IPS DF 4.7 (cell line): ENCODE measurements around the gene NEK6.

Experiments
- DNase-seq: peaks from one replicate; pipeline ENCODE4 v3.0.0-alpha.2; 2013; ENCODE audit warnings: low spot score; ENCODE audit errors: extremely low read depth

The NEK6 gene

DNA sequence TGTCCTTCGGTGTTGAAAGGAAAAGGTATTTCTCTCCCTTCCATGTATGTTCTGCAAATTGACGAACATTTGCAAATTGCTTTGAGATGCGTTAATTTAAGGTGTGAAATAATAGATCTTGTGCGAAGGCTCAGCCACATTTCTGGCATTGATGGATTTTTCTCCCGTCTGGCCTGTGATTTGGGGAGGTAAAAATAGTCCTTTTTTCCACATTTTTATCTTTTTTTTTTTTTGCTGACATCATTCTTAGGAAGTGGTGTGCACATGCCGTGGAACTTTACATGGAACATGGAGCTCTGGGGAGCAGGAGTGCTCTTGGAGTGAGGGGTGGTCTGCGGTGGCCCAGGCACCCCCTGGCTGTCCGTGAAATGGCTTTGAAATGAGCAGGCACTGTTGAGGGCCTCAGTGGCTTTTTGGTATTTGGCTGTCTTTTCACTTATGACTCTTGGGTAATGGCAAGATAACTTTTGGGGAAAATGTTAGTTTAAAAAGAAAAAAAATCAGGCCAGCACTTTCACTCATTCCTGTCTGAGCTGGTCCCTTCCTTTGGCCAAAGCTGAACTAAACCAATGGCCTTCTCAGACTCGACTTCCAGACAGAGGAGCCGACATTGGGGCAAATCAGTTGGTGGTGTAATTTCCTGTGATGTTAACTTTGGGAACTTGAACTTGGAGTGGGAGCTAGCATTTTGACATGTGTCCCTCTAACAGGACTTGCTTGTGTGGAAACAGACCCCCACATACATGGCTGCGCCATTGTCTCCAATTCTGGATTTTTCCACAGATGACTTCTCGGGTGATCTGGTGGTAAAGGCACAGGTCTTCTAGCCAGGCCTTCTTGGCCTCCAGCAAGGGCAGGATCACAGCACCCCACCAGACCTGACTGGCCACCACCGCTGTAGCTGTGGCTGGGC is 4.2 kb downstream of the NEK6 start:
- DNase-seq = no peak

DNA sequence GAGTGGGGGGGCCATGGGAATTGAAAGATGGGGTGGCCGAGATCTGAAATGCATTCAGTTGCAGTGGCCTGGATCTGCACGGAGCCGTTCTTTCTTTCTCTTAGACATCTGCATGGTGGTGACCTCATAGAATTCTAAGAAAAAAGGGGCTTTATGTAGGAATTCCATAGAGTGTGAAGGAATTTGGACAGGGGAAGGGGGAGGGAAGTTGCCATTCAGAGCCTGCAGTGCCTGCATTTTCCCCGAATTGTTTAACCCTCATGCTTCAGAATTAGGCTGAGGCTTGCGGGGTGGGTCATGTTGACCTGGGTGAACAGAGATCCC is 4.9 kb downstream of the NEK6 start:
- no peak for DNase-seq

DNA sequence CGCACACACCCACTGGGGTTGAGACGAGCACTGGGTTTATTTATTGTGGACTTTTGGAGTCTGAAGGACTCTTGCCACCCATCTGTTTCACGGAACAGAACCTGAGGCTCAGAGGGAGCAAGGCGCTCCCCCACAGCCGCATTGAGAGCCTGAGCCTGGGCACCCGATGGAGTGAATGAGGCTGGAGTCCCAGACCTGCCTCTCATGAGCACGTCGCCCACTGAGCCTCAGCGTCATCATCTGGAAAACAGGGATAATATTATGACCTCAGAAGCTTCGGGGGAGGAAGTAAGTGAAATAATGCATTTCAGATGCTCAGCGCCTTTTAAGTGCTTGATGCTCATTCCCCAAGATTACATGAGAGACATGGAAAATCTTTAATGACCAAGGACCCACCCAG is 5.5 kb downstream of the NEK6 start:
- no peak for DNase-seq

DNA sequence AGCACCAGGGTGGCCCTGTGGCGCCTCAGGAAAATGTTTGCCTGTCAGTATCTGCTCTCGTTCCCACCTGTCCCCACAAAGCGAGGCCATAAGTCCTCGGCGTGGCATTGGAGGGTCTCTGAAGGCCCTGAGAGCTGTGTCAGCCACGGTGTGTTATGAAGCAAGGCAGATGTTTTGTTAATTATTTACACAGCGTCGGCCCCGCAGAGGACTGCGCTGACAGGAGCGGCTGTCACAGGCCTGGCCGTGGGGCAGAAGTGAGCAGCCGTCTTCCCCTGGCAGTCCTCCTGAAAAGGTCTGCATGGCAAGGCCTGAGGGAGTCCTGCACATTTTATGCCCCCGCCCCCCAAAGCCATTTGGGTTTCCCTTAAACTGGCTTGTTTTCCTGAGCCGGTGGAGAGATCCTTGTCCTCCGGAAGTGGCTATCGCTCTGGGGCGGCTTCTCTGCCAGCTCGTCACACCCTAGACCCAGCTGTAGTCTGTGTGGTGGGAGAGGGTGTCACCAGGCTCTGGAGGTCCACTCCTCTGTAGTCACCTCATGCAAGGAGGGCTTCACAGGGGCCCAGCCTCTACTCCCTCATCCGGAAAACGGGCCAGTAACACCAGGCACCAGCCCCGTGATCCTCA is 6.2 kb downstream of the NEK6 start:
- DNase-seq = no peak

DNA sequence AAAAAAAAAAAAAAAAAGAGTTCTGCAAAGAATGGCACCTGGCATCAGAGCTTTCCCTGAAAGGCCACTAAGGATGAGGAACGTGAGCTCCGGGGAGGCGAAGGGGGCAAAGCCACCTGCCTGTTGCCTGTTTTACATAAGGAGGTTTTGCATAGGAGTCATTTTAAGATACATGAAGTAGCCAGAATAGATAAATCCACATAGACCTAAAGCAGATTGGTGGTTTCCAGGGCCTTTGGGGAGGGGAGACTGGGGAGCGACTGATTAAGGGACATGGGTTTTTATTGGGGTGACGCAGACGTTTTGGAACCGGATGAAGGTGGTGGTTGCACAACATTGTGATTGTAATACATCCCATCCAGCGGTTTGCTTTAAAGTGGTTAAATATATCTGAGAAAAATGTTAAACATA is 7.1 kb downstream of the NEK6 start:
- DNase-seq = no peak

DNA sequence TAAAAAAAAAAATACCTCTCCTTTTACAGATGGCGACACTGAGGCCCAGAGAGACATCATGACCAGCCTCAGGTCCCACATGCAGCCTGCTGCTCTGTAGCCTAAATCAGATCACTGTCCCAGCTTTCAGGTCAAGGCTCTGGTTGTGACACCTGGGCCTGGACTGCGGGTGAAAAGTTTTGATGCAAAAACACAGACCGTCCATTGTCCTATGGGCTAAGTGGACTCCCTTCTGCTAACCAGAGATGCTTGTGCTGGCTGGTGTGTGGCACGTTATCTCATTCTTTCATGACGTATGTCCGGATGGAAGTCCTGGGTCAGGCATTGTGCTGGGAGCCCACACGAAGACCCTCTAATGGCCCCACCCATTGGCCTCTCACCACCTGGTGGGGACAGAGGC is 7.8 kb downstream of the NEK6 start:
- DNase-seq = no peak

DNA sequence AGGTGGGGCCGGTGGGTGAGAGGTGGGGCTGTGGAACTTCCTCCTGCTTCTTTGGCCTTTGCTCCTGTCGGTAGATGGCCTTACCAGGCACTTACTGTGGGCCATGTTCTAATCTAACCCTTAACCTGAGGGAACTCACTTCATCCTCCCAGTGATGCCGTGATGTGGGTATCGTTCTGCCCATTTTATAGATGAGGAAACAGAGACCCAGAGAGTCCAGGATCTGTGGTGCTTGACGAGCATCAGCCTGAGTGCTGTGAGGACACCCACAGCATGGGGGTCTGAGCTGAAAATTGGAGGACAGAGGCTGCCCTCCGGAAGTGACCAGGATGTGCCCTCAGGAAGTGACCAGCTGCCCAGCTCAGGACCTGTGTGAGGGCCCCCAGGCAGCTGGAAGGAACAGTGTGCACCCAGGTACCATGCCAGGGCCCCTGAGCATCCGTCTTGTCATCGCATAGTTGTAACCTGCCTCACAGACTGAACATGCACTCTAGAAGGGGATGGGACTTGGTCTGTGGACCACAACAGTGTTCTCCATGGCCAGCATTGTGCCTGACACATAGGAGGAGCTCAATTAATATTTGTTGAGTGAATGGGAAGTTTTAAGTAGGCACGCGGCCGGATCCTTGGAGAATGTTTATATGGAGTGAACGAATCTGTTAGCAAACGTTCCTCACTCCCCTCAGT is 8.5 kb downstream of the NEK6 start:
- no peak for DNase-seq

DNA sequence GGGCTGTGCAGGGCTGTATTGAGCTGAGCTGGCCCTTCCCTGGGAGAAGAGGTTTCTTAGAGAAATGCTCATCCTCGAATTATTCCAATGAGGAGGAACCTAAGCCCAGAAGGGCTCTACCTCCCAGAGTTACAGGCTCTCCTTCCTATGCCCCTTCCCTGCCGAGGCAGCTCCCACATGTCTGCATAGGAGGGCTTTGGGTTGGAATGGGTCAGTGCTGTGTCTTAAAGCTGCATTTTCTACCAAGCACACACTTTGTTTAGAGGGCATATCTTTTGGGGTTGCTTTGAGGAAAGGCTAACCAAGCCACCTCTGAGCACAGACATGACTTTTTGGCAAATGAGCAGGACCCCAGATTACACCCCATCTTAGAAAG is 9.1 kb downstream of the NEK6 start:
- DNase-seq = no peak

DNA sequence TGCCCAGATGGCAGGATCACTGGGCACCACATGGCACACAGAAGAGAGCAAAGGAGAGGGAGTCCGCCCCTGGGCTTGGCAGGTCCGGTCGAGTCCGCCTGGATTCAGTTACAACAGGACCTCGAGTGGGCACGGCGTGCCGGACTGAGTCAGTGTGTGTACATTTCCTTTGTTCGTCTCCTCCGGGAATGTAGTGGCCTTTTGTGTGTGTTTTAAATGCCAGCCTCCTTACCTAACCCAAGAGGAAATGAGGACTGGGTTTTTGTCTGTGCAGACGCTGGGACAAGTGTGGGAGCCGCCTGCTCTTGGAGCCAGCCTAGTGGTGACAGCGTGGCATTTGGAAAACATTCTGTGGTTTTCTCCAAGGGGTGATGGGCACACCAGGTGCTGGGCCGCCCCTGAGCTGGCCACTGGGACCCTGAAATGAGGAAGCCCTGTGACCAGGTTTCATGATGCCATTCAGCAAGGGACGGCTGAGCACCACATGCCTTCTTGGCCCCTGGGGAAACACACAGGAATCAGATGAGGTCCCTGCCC is 9.6 kb downstream of the NEK6 start:
- DNase-seq = no peak

DNA sequence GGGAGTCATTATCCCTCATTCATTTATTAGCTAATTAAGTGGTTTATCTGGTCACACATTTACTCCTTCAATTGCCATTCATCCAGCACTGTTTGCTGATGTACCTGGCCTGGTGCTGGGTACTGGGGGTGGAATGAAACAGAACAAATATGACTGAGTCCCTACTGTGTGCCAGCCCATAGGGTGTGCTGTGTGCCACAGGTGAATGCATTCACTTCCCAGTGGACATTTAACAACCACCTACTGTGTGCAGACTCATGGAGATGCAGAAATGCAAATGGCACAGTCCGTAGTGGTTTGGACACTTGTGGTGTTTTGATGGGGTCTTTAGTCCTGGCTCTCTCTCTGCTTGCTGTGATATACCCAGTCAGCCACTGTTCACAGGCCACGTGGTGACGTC is 10.5 kb downstream of the NEK6 start:
- no peak for DNase-seq

DNA sequence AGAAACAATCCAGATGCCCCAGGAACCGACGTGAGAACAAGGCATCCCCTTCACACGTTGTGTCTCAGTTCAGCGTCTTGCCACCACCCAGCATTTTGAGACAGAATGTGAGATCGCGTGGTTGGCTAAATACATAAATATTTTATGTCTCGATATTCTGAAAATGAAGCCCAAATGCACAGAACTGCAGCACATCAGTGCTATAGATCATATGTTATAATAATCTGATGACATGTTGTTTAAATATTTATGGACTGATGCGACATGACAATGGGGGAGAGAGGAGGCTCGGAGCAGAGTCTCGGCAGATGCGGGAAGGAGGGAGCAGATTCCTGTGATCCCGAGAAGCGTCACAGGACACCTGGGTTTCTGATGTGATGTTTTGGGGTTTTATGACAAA is 10.9 kb downstream of the NEK6 start:
- DNase-seq = no peak

DNA sequence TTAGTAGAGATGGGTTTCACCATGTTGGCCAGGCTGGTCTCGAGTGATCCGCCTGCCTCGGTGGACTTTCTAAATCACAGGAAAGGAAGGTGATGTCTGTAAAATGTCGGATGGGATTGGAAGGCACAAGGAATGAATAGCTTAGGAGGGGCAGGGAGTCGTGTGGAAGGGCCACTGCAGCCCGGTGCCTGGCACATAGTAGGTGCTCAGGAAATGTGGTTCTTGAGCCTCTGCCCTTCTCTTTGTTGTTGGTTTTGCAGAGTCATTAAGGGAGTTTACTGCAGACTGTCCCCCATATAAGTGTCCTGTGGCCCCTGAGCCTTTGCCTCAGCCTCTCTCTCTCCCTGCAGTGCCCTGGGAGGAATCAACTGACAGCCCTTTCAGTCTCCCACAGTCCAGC is 11.8 kb downstream of the NEK6 start:
- DNase-seq = no peak

DNA sequence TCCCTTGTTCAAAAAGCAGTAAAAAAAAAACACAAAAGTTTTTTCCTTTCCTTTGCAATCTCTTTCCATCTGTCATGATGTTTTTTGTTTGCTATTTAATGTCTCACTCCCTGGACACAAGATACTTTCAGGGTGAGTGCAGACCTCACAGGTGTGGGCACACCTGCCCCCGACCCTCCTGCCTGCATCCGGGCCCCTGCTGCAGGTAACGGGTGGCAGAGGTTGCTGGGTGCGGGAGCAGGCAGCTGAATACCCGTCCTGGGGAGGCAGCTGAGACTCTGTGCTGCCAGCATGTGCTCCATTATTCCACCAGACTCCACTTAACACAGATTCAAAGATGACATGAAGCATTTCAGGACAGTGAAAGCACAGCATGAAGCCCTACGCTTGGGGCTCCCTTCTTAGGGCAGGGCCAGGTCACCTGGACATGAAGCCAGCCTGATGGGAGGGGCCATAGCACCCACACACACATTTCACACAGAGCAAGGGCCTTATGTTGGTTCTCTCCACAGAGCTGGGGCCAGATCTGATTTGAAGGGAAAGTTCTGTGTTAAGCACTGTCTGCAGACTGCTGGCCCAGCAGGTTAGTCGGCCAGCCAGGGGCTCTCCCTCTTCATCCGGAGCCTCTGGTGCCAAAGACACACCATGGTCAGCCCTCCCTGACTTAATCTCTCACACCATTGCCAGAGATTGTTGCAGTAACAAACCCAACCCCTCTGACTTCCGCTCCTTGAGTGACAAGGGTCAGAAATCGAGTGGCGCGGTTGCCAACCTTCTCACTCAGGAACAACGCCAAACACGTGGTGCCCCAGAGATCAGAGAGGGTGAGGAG is 13.0 kb downstream of the NEK6 start:
- no peak for DNase-seq

DNA sequence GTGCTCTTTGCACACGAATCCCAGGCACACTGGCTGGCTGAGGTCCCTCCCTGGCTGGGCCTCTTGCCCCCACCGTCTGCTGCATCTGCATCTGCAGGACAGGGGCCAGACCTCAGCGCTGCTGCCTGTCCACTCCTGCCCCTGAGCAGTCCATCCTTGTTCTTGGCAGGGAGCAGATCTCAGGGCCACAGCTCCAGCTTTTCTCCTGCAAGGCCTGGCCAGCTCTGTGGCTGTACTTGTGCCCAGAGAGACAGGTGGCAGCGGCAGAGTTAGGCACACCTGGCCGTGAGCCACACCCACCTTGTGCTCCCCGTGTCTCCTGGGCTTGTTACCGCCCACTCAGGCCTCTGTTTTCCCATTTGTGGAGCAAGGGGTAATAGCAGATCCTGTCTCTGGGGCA is 13.9 kb downstream of the NEK6 start:
- DNase-seq = no peak

DNA sequence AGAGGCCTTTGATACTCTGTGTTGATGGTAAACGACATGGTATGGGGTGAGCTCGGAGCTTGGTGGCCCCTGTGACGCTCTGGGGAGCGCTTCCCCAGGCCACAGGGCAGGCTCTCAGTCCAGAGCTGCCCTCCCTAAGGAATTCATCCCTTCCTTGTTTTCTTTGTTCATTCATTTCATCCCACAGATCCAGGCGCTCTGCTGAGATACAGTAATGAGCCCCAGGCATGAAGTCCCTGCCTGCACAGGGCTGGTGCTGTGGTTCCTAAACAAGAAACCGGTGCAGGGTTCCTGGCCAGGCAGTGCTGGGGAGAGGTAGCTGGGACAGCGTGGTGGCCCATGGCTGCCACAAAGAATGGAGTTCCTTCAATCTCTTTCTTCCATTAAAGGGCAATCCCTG is 14.4 kb downstream of the NEK6 start:
- DNase-seq = no peak

DNA sequence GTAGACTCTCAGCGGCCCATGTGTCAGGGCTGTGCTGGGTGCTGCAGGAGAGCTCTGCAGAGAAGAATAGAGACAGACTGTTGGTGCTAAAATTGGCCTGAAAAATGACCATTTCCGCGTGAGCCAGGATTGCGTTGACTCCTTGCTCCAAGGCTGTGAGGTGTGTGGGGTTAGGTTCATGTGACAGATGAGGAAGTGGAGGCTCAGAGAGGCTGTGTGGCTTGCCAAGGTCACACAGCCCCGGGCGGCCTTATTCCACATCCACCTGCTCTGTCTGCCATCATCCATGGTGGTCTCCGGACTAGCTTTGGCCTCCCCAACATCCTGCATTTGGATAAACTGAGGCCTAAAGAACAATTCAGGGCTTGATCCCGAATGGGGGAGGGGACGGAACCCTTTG is 15.2 kb downstream of the NEK6 start:
- no peak for DNase-seq

DNA sequence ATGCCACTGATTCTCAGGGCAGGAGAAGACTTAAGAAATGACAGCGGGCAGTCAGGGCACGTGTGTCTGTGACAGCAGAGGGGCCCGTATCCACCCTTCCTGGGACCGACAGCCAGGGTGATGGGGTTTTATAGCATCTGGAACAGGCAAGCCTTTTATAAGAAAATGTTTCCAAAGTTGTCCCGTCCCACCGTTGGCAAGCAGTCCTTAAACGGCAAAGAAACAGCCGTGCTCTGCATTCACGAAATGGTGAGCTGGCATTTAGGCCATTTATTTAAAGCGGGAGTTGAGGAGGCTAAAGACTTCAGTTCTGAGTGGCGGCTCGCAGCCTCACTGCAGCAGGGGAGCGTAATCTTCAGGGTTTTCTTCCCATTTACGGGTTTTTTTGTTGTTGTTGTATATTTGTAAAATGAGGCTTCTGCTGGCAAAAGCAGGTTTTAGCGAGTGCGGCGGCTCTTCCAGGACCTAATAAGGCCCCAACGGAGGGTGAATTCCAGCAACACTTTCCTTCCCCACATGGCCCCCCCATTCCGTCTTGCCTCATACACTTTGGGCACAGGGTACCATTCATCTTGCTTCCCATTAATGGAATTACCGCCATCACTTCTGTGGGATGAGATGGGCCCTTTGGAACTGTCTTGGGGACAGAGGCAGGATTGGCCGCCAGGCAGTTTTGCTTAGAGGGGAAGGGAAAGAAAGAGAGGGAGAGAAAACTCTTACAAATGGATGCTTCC is 15.8 kb downstream of the NEK6 start:
- DNase-seq = no peak

DNA sequence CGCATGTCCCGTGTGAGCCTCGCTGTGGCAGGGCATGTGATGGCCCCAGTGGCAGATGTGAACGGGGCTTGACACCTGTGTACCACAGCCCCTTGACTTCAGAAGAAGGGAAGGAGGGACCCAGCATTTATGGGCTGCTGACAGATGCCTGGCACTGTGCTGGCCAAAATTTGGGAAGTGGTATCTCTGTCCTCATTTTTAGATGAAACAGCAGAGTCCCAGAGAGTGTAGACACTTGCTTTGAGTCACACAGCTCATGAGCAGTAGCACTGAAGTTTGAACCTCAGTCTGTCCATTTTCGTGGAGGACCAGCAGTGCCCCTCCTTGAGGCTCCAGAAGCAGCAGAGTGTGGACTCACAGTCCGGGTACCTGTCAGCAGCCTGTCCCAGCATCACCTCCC is 16.5 kb downstream of the NEK6 start:
- no peak for DNase-seq

DNA sequence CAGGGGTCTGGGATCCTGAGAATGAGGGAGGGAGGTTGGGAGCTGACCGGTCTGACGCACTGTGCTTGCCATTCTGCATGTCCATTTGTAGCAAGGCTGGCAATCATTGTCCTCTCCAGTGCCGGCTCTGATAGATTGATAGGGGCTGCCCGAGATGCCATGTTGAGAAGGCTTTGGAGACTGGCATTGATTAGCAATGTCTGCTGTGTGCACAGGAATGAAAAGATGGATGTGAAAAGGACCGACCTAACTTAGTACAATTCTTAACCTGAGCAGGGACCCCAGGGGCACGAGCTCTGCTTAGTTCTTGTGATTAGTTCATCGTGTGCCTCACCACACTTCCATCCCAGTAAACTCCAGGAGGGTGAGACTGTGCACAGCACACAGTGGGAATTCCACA is 17.0 kb downstream of the NEK6 start:
- DNase-seq = no peak

DNA sequence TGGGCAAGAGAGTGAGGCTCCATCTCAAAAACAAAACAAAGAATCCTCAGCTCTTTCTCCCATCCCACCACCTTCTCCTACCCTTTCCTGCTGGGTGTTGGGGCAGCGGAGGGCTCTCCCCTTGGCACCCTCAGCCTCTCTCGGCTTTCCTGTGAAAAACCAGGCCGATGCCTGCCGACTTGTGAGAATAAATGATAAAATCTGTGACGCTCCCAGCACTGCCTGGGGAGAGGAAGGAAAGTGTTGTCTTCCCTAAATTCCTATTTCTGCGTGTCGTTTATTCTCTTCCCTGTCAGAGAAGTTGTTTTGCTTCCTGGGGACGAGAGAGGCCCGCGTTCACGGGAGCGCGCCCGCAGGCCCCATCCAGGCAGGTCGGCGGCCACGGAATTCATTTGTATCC is 19.7 kb downstream of the NEK6 start:
- DNase-seq = no peak

DNA sequence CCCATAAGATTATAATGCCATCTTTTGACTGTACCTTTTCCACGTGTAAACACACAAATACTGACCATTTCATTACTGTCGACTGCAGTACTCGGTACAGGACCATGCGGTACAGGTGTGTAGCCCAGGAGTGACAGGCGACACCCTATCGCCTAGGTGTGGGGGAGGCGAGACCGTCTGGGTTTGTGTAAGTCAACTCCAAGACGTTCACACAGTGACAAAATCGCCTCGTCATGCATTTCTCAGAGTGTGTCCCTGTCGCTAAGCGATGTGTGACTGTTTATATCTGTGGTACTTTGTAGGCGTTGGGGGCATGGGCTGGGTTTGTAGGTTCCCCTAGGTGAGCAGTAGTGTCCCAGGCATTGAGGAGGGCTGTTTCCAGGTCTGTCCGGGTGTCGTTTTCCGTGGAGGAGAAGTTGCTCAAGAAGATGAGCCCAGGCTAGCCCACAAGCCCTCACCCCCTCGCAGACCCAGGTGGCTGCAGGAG is 20.3 kb downstream of the NEK6 start:
- no peak for DNase-seq
